A549 treated with CORT108297 at 1 μM for 4 hours (cell line): Measurements from ENCODE around the gene LSM2. TPM values are rescaled to one million over a fixed set of nuclear protein-coding genes. Genes with fewer than 3 reads are reported as not detected.

Experiments
- total RNA-seq: library from RNA; stranded (reverse); fragments of 200-300 nt; extraction: Qiagen RNA extraction; gene quantifications from 5 replicates; pipeline ENCODE4 v1.2.3, GENCODE V29; 2022

The LSM2 gene
- 48.5 to 67.7 TPM (median 60.4 TPM) in 5 replicates for total RNA-seq

GRCh38 chr6:31806470-31807272, at the start of gene LSM2:
LSM2 (minus strand) TSS chr6:31806966; CDS start chr6:31806757, 209 bp downstream.

GRCh38 chr6:31827286-31828079, 20.7 kb upstream of the LSM2 start, which contains the start of gene HSPA1B:
HSPA1B (plus strand) TSS chr6:31827738; CDS start chr6:31827951, 213 bp downstream.

GRCh38 chr6:31815025-31815838, 8.5 kb upstream of the LSM2 start, which contains the start of the genes HSPA1A and HSPA1L:
HSPA1A (plus strand) TSS chr6:31815543; CDS start chr6:31815757, 214 bp downstream.
HSPA1L (minus strand) TSS chr6:31815283; CDS start chr6:31811972, 3,311 bp downstream.

GRCh38 chr6:31795616-31796298, 11.0 kb downstream of the LSM2 start, which contains the start of gene VARS1:
VARS1 (minus strand) TSS chr6:31795752; CDS start chr6:31795217, 535 bp downstream.

GRCh38 chr6:31776989-31777666, 29.6 kb downstream of the LSM2 start, which contains the start of gene VWA7:
VWA7 (minus strand) TSS chr6:31777328; CDS start chr6:31776779, 549 bp downstream.

GRCh38 chr6:31762356-31762755, 44.4 kb downstream of the LSM2 start, which contains the start of gene SAPCD1:
SAPCD1 (plus strand) TSS chr6:31762656; CDS start chr6:31763055, 399 bp downstream.

Other genes starting within 250 kb of the LSM2 start
- 0.11 to 0.23 TPM in 2 of 5 replicates, not detected in the others for gene LTA, start 234.7 kb downstream of the LSM2 start, total RNA-seq
- gene TNF, start 231.4 kb downstream of the LSM2 start, total RNA-seq: 0.06 to 0.36 TPM (median 0.09 TPM) in 4 of 5 replicates, not detected in the other
- 0.22 to 0.38 TPM (median 0.33 TPM) in 5 replicates for gene LTB, start 224.5 kb downstream of the LSM2 start, total RNA-seq
- gene LST1, start 220.7 kb downstream of the LSM2 start, total RNA-seq: 0.46 to 0.73 TPM in 2 of 5 replicates, not detected in the others
- gene NCR3, start 214.0 kb downstream of the LSM2 start, total RNA-seq: not detected in 5 replicates
- not detected in 5 replicates for gene AIF1, start 191.7 kb downstream of the LSM2 start, total RNA-seq
- gene PRRC2A, start 186.3 kb downstream of the LSM2 start, total RNA-seq: 69.6 to 93.6 TPM (median 87.5 TPM) in 5 replicates
- gene BAG6, start 154.3 kb downstream of the LSM2 start, total RNA-seq: 114 to 156 TPM (median 146 TPM) in 5 replicates
- gene APOM, start 151.1 kb downstream of the LSM2 start, total RNA-seq: 2.9 to 4.1 TPM (median 3.0 TPM) in 5 replicates
- gene C6orf47, start 146.2 kb downstream of the LSM2 start, total RNA-seq: 10.3 to 13.2 TPM (median 12.6 TPM) in 5 replicates
- gene GPANK1, start 142.0 kb downstream of the LSM2 start, total RNA-seq: 10.8 to 12.2 TPM (median 11.7 TPM) in 5 replicates
- 165 to 184 TPM (median 170 TPM) in 5 replicates for gene CSNK2B, start 140.9 kb downstream of the LSM2 start, total RNA-seq
- 3.8 to 5.0 TPM (median 4.3 TPM) in 5 replicates for gene LY6G5B, start 137.0 kb downstream of the LSM2 start, total RNA-seq
- gene LY6G5C, start 125.9 kb downstream of the LSM2 start, total RNA-seq: 1.1 to 2.0 TPM (median 1.6 TPM) in 5 replicates
- 16.5 to 20.4 TPM (median 19.3 TPM) in 5 replicates for gene ABHD16A, start 103.6 kb downstream of the LSM2 start, total RNA-seq
- not detected in 5 replicates for gene LY6G6F, start 100.1 kb downstream of the LSM2 start, total RNA-seq
- not detected in 5 replicates for gene LY6G6D, start 91.6 kb downstream of the LSM2 start, total RNA-seq
- 0.09 to 0.12 TPM (median 0.10 TPM) in 3 of 5 replicates, not detected in the others for gene LY6G6C, start 85.2 kb downstream of the LSM2 start, total RNA-seq
- not detected in 5 replicates for gene MPIG6B, start 83.6 kb downstream of the LSM2 start, total RNA-seq
- gene DDAH2, start 77.7 kb downstream of the LSM2 start, total RNA-seq: 28.8 to 35.0 TPM (median 32.1 TPM) in 5 replicates
- 497 to 519 TPM (median 513 TPM) in 5 replicates for gene CLIC1, start 70.4 kb downstream of the LSM2 start, total RNA-seq
- gene MSH5, start 67.0 kb downstream of the LSM2 start, total RNA-seq: 11.5 to 15.5 TPM (median 14.0 TPM) in 5 replicates
- gene SAPCD1, start 44.3 kb downstream of the LSM2 start, total RNA-seq: 2.7 to 4.9 TPM (median 4.1 TPM) in 5 replicates
- gene VWA7, start 29.6 kb downstream of the LSM2 start, total RNA-seq: 1.5 to 2.0 TPM (median 1.8 TPM) in 5 replicates
- 47.0 to 60.8 TPM (median 59.2 TPM) in 5 replicates for gene VARS1, start 11.2 kb downstream of the LSM2 start, total RNA-seq
- 1.5 to 2.2 TPM (median 1.8 TPM) in 5 replicates for gene HSPA1L, start 8.3 kb upstream of the LSM2 start, total RNA-seq
- 250 to 374 TPM (median 304 TPM) in 5 replicates for gene HSPA1A, start 8.6 kb upstream of the LSM2 start, total RNA-seq
- 191 to 290 TPM (median 231 TPM) in 5 replicates for gene HSPA1B, start 20.8 kb upstream of the LSM2 start, total RNA-seq
- gene NEU1, start 55.9 kb upstream of the LSM2 start, total RNA-seq: 23.0 to 37.8 TPM (median 29.3 TPM) in 5 replicates
- 0.06 to 0.16 TPM in 2 of 5 replicates, not detected in the others for gene SLC44A4, start 72.0 kb upstream of the LSM2 start, total RNA-seq
- 25.9 to 35.4 TPM (median 32.0 TPM) in 5 replicates for gene EHMT2, start 90.7 kb upstream of the LSM2 start, total RNA-seq
- gene ZBTB12, start 95.1 kb upstream of the LSM2 start, total RNA-seq: 3.4 to 5.3 TPM (median 4.6 TPM) in 5 replicates
- gene C2, start 120.8 kb upstream of the LSM2 start, total RNA-seq: 0.21 to 0.68 TPM (median 0.31 TPM) in 5 replicates
- gene CFB, start 139.1 kb upstream of the LSM2 start, total RNA-seq: 1.5 to 3.3 TPM (median 2.4 TPM) in 5 replicates
- 74.7 to 85.0 TPM (median 75.1 TPM) in 5 replicates for gene NELFE, start 152.0 kb upstream of the LSM2 start, total RNA-seq
- 21.0 to 27.3 TPM (median 25.4 TPM) in 5 replicates for gene SKIC2, start 152.2 kb upstream of the LSM2 start, total RNA-seq
- gene DXO, start 165.2 kb upstream of the LSM2 start, total RNA-seq: 11.7 to 13.4 TPM (median 12.5 TPM) in 5 replicates
- 0.48 to 1.5 TPM (median 1.1 TPM) in 5 replicates for gene C4A, start 175.1 kb upstream of the LSM2 start, total RNA-seq
- gene C4B, start 207.8 kb upstream of the LSM2 start, total RNA-seq: 0.46 to 1.7 TPM (median 0.76 TPM) in 5 replicates
- not detected in 5 replicates for gene CYP21A2, start 231.4 kb upstream of the LSM2 start, total RNA-seq